Measurements from ENCODE around the gene NIM1K.

Gene NIM1K

GRCh38 chr5:43192558-43193180, 644 bp downstream of the NIM1K start:
- no peak overlapping the region for H3K18ac ChIP-seq (ENCODE audit: low read length)
- peaks cover 6 to 12% of the 10 kb centered on the region in 2 experiments for H3K4me1 ChIP-seq (ENCODE audit: control insufficient read depth in 1 of 2, insufficient read depth in 2 of 2, low read length in 2 of 2)
- peak overlapping the region; percentile 67 for H3K4me3 ChIP-seq (ENCODE audit: low read depth, low read length)
- H4K12ac ChIP-seq (ENCODE audit: low read depth, low read length): no peak overlapping the region
- H3K79me2 ChIP-seq (ENCODE audit: control insufficient read depth, insufficient read depth, low read length, poor library complexity): no peaks in the 10 kb centered on the region
- no CpG with 5 or more reads among the region's 49 CpGs for WGBS (ENCODE audit: extremely low coverage, insufficient coverage, insufficient read length)
- no peak overlapping the region for H3K4ac ChIP-seq (ENCODE audit: low read depth, low read length)
- peak overlapping the region; percentile 87 for H3K23ac ChIP-seq (ENCODE audit: low read length)
- no peak overlapping the region for H3K14ac ChIP-seq (ENCODE audit: low read length)
- peaks cover 4% of the 10 kb centered on the region for H3K9me3 ChIP-seq (ENCODE audit: insufficient read depth, low read depth, low read length)
- H4K8ac ChIP-seq (ENCODE audit: low read depth, low read length): no peak overlapping the region
- H3K36me3 ChIP-seq (ENCODE audit: control insufficient read depth in 1 of 2, insufficient read depth in 2 of 2, low read length in 2 of 2): no peaks in the 10 kb centered on the region
- no peak overlapping the region for H3K27ac ChIP-seq (ENCODE audit: low read depth, low read length)
- H2BK5ac ChIP-seq (ENCODE audit: low read depth, low read length, poor library complexity): no peak overlapping the region
- H3K79me1 ChIP-seq (ENCODE audit: low read length): no peaks in the 10 kb centered on the region
- no peak overlapping the region for H2AFZ ChIP-seq (ENCODE audit: insufficient read depth, low read length, poor library complexity)
- H2BK120ac ChIP-seq (ENCODE audit: insufficient read depth, low read length, poor library complexity): no peak overlapping the region
- peak in 1 of 2 donors; percentile 52 for DNase-seq
- H3K27me3 ChIP-seq (ENCODE audit: insufficient read depth, low read length): peaks cover 22% of the 10 kb centered on the region
- H3K4me2 ChIP-seq (ENCODE audit: low read length): peak overlapping the region; percentile 94
- no peak overlapping the region for H2AK5ac ChIP-seq (ENCODE audit: low read length)
- no peak overlapping the region for H3K9ac ChIP-seq (ENCODE audit: low read length)
- no peak overlapping the region for H2BK12ac ChIP-seq (ENCODE audit: low read length)
- H4K91ac ChIP-seq (ENCODE audit: low read depth, low read length): no peak overlapping the region

GRCh38 chr5:43193181-43193893, 1.3 kb downstream of the NIM1K start:
- no peak overlapping the region for H3K4ac ChIP-seq (ENCODE audit: low read depth, low read length)
- peaks cover 4% of the 10 kb centered on the region for H3K9me3 ChIP-seq (ENCODE audit: insufficient read depth, low read depth, low read length)
- H3K27me3 ChIP-seq (ENCODE audit: insufficient read depth, low read length): peaks cover 22% of the 10 kb centered on the region
- no peaks in the 10 kb centered on the region for H3K79me1 ChIP-seq (ENCODE audit: low read length)
- H3K4me1 ChIP-seq (ENCODE audit: control insufficient read depth in 1 of 2, insufficient read depth in 2 of 2, low read length in 2 of 2): peaks cover 6 to 12% of the 10 kb centered on the region in 2 experiments
- H3K23ac ChIP-seq (ENCODE audit: low read length): no peak overlapping the region
- H2BK12ac ChIP-seq (ENCODE audit: low read length): no peak overlapping the region
- H3K79me2 ChIP-seq (ENCODE audit: control insufficient read depth, insufficient read depth, low read length, poor library complexity): no peaks in the 10 kb centered on the region
- H4K12ac ChIP-seq (ENCODE audit: low read depth, low read length): no peak overlapping the region
- no peak overlapping the region for H2BK5ac ChIP-seq (ENCODE audit: low read depth, low read length, poor library complexity)
- no peak overlapping the region for H4K91ac ChIP-seq (ENCODE audit: low read depth, low read length)
- no peak overlapping the region for H2AFZ ChIP-seq (ENCODE audit: insufficient read depth, low read length, poor library complexity)
- peak; percentile 61 to 95 for DNase-seq
- H3K18ac ChIP-seq (ENCODE audit: low read length): no peak overlapping the region
- H3K14ac ChIP-seq (ENCODE audit: low read length): no peak overlapping the region
- no peak overlapping the region for H3K27ac ChIP-seq (ENCODE audit: low read depth, low read length)
- H2AK5ac ChIP-seq (ENCODE audit: low read length): no peak overlapping the region
- H3K4me2 ChIP-seq (ENCODE audit: low read length): peak overlapping the region; percentile 94
- H3K4me3 ChIP-seq (ENCODE audit: low read depth, low read length): no peak overlapping the region
- H2BK120ac ChIP-seq (ENCODE audit: insufficient read depth, low read length, poor library complexity): no peak overlapping the region
- no peaks in the 10 kb centered on the region for H3K36me3 ChIP-seq (ENCODE audit: control insufficient read depth in 1 of 2, insufficient read depth in 2 of 2, low read length in 2 of 2)
- H3K9ac ChIP-seq (ENCODE audit: low read length): no peak overlapping the region
- no CpG with 5 or more reads among the region's 12 CpGs for WGBS (ENCODE audit: extremely low coverage, insufficient coverage, insufficient read length)
- H4K8ac ChIP-seq (ENCODE audit: low read depth, low read length): no peak overlapping the region

- Histone ChIP-seq H2AFZ (ENCODE audit: insufficient read depth, low read length, poor library complexity) (no peak overlapping the region), H3K27me3 (ENCODE audit: insufficient read depth, low read length) (peaks cover 22% of the 10 kb centered on the region), H2BK5ac (ENCODE audit: low read depth, low read length, poor library complexity) (no peak overlapping the region), H3K14ac (ENCODE audit: low read length) (no peak overlapping the region), H3K27ac (ENCODE audit: low read depth, low read length) (no peak overlapping the region), H3K9ac (ENCODE audit: low read length) (no peak overlapping the region), H3K4me2 (ENCODE audit: low read length) (no peak overlapping the region), H3K79me1 (ENCODE audit: low read length) (no peaks in the 10 kb centered on the region), H3K4me3 (ENCODE audit: low read depth, low read length) (no peak overlapping the region), H2BK12ac (ENCODE audit: low read length) (no peak overlapping the region), H3K9me3 (ENCODE audit: insufficient read depth, low read depth, low read length) (peaks cover 4% of the 10 kb centered on the region), H4K12ac (ENCODE audit: low read depth, low read length) (no peak overlapping the region), H2AK5ac (ENCODE audit: low read length) (no peak overlapping the region), H4K8ac (ENCODE audit: low read depth, low read length) (no peak overlapping the region), H4K91ac (ENCODE audit: low read depth, low read length) (no peak overlapping the region), H3K79me2 (ENCODE audit: control insufficient read depth, insufficient read depth, low read length, poor library complexity) (no peaks in the 10 kb centered on the region), H3K23ac (ENCODE audit: low read length) (no peak overlapping the region), H3K4me1 (ENCODE audit: control insufficient read depth in 1 of 2, insufficient read depth in 2 of 2, low read length in 2 of 2) (peaks cover 6 to 12% of the 10 kb centered on the region in 2 experiments), H3K36me3 (ENCODE audit: control insufficient read depth in 1 of 2, insufficient read depth in 2 of 2, low read length in 2 of 2) (no peaks in the 10 kb centered on the region), H2BK120ac (ENCODE audit: insufficient read depth, low read length, poor library complexity) (no peak overlapping the region), H3K18ac (ENCODE audit: low read length) (no peak overlapping the region), H3K4ac (ENCODE audit: low read depth, low read length) (no peak overlapping the region)
- no CpG with 5 or more reads among the region's 6 CpGs for WGBS (ENCODE audit: extremely low coverage, insufficient coverage, insufficient read length)
- no peak for DNase-seq
Measured at GRCh38 chr5:43193894-43194265, 1.9 kb downstream of the NIM1K start.

- Histone ChIP-seq H3K4me1 (ENCODE audit: control insufficient read depth in 1 of 2, insufficient read depth in 2 of 2, low read length in 2 of 2) (peaks cover 6 to 12% of the 10 kb centered on the region in 2 experiments), H3K27ac (ENCODE audit: low read depth, low read length) (no peak overlapping the region), H3K79me1 (ENCODE audit: low read length) (no peaks in the 10 kb centered on the region), H3K4ac (ENCODE audit: low read depth, low read length) (no peak overlapping the region), H3K23ac (ENCODE audit: low read length) (no peak overlapping the region), H3K79me2 (ENCODE audit: control insufficient read depth, insufficient read depth, low read length, poor library complexity) (no peaks in the 10 kb centered on the region), H2AK5ac (ENCODE audit: low read length) (no peak overlapping the region), H4K8ac (ENCODE audit: low read depth, low read length) (no peak overlapping the region), H2BK12ac (ENCODE audit: low read length) (no peak overlapping the region), H2AFZ (ENCODE audit: insufficient read depth, low read length, poor library complexity) (no peak overlapping the region), H2BK5ac (ENCODE audit: low read depth, low read length, poor library complexity) (no peak overlapping the region), H3K9me3 (ENCODE audit: insufficient read depth, low read depth, low read length) (peaks cover 4% of the 10 kb centered on the region), H3K14ac (ENCODE audit: low read length) (no peak overlapping the region), H3K27me3 (ENCODE audit: insufficient read depth, low read length) (peaks cover 22% of the 10 kb centered on the region), H2BK120ac (ENCODE audit: insufficient read depth, low read length, poor library complexity) (no peak overlapping the region), H3K9ac (ENCODE audit: low read length) (no peak overlapping the region), H4K12ac (ENCODE audit: low read depth, low read length) (no peak overlapping the region), H4K91ac (ENCODE audit: low read depth, low read length) (no peak overlapping the region), H3K36me3 (ENCODE audit: control insufficient read depth in 1 of 2, insufficient read depth in 2 of 2, low read length in 2 of 2) (no peaks in the 10 kb centered on the region), H3K4me3 (ENCODE audit: low read depth, low read length) (no peak overlapping the region), H3K18ac (ENCODE audit: low read length) (no peak overlapping the region), H3K4me2 (ENCODE audit: low read length) (no peak overlapping the region)
- no peak for DNase-seq
- no CpG with 5 or more reads among the region's 7 CpGs for WGBS (ENCODE audit: extremely low coverage, insufficient coverage, insufficient read length)
Measured at GRCh38 chr5:43195670-43196265, 3.7 kb downstream of the NIM1K start.

Data from trophoblast cell (in vitro differentiated cells and primary cell).